NCI-H1694 treated with DMSO at 0.1 percent for 48 hours (cell line): Measurements from ENCODE around the gene CNNM3.

Source experiments
- DNase-seq: peaks from one replicate; lab custom pipeline; 2025; lab: John Stamatoyannopoulos, UW

The CNNM3 gene

DNA sequence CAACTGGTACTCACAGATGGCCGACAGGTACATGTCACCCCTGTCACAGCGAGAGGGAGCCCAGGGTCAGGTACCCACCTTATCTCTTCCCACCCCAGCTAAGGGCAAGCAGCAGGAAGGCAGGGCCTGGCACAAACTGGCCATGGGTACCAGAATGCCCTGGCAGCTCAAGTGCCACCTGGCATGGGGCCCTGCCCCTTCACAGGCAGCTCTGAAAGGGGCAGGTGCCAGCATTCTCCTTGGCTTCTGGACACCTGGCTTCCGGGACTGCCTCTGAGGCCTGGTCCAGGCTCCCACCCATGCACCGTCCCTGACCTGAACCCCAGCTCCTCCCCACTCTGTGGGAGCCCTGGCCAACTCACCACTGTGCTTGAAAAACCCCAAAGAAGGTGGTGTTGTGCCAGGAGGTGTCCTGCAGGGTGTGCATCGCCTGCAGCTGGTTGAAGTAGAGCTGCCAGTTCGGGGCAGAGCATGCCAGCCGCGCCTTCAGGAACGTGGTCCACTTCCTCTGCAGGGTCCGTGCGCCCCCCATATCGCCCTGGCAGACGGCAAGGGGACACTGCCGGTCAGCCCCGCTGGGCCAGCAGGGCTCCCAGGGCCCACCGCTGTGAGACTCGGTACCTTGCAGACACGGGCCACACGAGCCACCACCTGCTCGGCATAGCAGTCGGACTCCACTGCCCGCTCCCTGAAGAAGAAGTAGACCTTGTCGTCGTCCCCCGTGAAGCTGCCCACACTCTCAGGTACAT is 48.4 kb downstream of the CNNM3 start:
- DNase-seq: no peak

DNA sequence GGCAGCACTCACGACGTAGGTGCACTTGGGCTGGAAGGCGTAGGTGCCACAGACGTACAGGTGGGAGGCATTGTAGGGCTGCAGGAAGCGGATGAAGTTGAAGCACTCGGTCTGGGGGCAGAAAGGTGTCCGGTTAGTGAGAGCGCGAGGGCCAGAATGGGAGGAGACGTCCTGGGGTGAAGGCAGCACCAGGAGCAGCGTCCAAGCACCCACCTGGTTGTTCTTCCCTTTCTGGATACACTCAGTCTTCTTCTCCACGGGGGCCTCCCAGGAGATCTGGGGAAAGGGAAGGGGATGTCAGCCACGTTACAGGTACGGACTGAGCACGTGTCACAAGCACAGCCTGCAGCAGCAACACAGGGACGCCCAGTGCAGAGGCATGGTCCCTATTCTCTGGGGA is 49.6 kb downstream of the CNNM3 start:
- no peak for DNase-seq

DNA sequence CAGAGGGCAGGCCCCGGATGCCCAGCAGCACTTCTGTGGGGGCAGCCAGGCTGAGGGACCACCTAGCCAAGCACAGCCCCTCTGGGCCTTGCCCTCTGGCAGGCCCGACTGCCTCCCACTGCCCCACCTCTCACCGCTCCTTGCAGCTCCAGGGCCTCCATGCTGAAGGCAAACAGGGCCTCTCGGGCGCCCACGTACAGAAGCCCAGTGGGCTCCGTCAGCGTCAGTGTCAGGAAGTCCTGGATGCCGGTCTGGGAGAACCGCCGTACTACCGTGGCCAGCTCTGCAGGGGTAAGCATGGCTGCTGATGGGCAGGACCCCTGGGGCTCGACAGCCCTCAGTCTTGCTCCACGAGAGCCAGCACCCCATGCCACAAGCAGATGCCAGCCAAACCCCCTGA is 50.1 kb downstream of the CNNM3 start:
- DNase-seq: no peak

DNA sequence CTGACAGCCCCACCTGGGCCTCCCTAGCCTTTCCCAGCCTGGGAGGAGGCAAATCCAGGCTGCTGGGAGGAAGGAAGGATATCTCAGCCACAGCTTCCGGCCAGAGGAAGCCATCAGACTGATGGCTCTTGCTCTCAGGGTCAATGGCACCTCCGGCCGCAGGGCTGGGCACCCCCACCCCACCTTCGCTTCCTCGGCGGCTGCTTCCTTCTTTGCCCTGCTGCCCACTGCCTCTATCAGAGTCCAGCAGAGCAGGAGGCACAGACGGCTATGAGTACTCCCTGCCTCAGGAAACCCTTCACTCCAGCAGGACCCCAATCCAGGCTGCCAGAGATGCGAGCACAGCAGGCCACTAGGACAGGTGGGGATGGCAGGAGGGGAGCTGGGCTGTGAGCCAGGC is 50.5 kb downstream of the CNNM3 start:
- no peak for DNase-seq

DNA sequence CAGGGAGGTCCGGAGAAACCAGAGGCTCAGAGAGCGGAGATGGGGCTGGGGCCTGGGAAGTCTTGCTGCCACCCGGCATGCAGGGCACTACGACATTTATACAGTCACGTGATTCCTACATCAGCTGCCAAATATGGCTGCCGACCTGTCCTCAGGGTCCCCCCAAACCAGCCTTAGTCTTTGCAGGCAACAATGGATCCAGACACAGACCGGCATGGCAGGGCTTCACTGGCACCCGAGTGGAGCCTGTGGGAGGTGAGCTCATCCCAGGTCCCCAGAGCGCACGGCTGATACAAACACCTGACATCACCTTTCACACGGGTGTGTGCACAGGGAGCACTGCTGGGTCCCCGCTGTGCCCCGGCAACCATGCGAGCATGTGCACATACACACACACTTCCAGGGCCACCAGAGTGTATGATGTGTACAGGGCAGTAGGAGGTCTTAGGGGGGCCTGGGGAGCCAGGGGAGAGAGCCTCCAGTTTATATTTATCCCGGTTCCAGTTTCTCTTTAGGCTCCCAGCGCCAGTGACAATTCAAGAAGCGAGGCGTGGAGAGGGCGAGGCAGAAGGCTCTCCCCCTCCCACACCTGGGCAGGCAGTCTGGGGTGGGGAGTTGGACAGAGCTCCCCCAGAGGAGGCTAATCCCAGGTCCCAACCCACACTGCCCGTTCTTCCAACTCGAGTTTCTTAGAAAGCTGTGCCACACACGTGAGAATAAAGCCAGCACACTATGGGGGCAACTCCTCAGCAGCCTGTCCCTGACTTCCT is 51.1 kb downstream of the CNNM3 start:
- DNase-seq: peak; percentile 20

DNA sequence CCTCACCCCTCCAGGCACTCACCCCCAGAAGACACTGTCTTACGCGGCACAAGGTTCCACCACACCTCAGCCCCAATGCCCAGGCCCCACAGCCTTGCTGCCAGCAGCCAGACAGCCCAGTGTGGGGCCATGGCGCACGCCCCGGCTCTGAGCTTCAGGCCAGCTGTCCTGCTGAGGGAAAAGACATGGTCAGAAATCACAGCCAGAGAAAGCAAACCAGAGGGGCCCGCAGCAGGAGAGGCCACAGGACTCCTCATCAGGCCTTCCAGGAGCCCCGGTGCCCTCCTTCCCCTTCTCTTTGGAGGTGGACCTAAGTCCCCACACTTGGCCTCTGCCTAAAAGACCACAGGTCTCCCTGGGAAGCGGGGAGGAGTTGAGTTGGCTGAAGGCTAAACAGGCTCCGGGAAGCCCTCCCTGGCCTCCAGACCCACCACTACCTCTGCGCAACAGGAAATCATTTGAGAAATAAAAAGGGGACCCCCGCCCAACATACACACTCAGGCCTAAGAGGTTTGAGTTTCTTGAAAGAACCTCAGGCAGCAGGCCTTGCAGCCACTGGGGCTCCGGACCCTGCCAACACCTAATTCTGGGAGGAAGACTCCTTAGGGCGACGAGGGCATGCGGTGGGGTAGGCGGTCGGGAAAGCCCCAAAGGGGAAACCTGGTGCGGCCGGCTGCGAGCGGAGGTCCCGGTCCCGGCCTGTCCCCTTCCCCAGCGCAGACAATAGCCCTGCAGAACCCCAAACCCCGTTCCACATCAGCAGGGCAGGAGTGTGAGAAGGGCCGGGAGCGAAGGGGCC is 51.9 kb downstream of the CNNM3 start:
- no peak for DNase-seq

DNA sequence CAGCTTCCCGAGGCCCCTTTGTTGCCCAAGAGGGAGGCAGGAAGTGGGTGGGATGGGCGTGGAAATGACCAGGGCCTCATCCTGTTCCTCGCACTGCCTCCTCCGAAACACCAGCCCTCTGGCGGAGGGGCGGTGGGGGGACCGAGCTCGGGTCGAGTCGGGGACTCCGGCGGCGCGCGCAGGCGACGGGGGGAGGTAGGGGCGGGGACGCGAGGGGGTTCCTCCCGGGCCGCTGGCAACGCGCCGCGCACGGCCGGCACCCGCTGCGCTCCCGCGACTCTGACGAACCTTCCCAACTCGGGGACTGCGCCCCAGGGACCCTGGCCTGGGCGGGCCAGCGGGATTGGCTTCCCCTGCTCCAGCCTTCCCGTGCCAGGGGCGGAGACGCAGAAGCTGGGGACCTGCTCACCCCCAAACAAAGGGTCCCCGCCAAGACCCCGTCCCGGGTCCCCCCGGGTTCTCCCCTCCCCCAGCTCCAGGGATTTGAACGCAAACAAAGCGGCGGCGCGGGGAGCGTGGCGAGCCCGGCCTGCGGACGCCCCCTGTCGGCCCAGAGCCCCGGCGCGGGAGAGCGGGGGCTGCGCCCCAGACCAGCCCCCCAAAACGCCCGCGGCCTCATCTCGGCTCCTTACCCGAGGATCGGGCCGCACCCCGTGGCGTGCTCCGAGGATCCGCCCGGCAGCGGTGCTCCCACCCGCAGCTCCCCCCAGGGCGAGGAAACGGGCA is 52.6 kb downstream of the CNNM3 start:
- peak; percentile 33 for DNase-seq

DNA sequence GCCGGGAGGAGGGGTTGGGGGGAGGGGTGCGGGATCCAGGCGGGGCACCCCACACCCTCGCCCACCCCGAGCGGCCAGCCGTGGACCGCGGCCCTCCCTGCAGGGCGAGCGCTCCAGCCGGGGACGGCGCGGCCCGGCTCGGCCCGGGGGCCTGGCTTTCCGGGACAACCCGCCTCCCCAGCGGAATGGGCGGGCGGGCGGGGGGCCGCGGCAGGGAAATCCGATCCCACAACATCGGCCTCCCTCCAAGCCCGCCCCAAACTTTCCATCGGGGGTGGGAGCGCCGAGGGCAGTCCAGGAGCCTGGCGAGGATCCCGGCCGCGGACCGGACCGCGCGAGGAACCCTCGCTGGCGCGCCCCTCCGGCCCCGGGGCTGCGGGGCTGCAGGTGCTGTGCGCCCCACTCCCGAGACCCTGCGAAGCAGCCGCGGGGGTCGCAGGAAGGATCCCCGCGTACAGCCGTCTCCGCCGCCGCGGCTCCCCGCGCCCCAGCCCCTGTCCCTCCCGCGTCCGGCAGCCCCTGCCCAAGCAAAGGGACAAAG is 53.3 kb downstream of the CNNM3 start:
- DNase-seq: no peak

DNA sequence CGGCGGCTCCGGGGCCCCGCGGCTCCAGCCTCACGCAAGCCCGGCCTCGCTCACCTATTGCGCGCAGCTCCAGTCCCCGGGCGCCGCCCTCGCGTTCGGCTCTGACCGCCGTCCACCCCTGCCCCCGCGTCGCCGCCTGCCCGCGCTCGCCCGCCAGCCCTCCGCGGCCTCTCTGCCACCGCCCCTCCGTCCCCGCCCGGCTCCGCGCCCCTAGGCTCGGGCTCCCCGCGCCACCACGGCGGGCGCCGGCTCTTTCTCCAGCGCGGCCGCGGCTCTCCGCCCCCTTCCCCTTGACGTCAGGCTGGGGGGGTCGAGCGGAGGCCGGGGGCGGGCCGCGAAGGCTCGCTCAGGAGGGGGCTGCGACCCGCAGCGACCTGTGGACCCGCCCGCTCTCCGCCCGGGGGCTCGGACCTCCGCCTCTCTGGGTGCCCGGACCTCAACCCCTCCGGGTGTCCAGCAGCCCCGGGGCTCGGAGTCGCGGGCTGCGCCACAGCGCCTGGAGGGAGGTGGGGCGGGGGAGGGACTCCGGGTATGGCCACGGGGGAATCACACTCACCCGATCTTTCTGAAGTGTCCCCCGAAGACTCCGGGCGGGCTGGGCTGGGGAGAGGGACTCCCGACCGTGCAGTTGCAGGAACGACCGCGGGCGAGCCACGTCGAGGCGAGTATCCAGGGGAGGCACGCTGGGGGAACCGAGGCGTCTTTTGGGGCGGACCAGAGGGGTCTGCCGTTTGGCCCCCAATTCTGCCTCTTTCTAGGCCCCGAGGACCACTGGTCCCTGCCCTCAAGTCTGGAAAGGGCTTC is 54.0 kb downstream of the CNNM3 start, which contains the start of gene SEMA4C:
Gene SEMA4C (minus strand): TSS at position 259 of the 804 bp plus-strand sequence. CDS start 2,194 bp downstream, outside the sequence.
- no peak for DNase-seq

DNA sequence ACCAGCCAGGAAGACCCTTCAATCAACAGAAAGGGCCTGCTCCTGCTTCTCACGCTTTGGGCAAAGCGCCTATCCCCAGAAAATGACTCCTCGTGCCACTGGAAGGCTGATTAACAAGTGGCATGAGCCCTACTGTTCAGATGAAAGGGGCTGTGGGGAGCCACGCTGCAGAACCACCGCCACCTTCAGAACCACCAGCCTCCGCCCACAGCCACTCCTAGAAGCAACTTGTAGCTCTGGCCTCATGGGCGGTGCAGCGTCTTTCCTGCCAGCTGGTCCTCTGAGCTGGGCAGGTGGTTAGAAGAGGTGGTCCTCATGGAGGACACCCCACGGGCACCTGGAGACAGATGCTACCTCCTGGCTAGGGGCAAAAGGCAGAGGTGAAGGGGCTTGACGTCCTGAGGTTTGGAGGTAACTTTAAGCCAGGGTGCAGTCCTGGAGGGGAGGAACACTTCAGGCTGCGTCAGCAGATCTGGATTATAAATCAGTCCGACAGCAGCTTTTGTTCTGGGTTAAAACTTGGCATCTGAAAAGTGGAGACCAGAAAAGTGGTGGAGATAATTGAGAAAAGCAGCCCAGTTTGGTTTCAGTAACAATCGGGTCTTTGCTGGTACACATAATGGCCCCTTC is 54.7 kb downstream of the CNNM3 start:
- DNase-seq: no peak

DNA sequence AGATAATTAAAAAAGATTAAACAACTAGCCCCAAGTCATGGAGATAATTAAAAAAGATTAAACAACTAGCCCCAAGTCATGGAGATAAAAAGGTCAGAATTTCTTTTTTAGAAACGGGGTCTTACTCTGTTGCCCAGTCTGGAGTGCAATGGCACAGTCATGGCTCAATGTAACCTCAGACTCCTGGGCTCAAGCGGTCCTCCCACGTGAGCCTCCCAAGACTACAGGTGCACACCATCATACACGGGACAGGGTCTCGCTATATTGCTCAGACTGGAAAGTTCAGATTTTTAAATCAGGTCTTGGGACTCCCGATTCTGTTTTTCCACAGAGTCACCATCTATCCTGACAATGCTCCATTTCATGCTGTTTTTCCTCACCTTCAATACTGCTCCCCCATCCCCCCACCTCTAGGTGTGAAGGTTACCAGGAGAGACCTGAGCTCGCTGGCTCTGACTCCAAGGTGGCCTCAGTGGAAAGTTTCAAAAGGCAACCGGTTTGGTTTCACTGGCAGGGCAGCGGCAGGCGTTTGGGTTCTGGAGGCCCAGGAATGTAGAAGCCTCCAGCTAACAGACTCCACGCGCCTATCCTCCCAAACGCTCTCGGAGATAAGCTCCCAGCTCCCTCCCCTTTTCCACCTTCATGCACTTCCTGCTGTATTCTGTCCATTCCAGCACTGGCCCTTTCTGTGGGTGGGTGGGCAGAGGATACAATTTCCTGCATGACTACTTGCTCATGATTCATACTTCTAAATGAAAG is 56.7 kb downstream of the CNNM3 start:
- no peak for DNase-seq

DNA sequence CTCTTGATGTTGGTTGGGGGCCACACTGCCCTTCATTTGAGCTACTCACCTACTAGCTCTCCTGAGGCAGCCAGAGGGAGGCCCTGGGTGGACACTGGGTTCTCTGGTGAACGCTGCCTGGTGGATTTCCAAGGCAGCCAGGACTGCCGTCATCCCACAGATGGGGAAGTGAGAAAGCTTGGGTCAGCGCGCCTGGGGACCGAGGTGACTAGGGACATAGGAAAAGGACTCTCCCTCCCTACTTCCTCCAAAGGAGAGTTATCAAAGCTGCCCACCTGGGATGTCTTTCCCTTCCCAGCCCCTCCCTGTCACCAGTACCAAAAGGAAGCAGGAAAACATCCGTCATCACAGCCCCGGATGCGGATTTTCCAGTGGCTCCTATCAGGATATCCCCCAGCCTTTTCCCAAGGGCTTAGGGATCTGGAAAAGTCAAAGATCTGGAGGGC is 57.6 kb downstream of the CNNM3 start:
- DNase-seq: no peak

DNA sequence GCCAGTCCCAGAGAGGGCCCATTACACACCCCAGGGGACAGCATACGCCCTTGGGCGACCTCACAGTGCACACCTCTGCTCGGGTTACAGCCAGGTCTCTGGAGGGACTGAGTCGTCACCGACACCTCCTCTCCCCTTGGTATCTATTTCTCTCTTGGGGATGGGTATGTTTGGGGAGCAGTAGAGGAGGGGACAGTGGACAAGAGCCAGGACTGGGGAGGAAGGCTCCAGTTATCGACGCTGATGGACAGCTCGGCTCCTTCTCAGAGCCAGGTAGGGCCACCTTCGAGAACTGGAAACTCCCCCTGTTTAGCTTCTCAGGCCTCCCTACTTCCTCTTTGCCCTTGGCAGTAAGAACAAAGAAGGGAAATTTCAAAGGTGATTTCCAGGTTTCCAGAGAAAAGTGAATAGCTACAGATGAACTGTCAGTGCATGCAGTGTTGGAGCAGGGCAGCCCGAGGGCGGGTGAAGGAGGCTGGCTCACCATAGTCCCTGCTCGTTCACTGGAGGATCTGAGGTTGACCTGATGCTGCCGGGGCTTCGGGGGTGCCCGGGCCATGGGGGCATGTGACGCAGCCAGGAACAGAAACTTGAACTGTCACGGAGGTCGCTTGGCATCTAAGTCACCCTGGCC is 58.2 kb downstream of the CNNM3 start:
- no peak for DNase-seq

DNA sequence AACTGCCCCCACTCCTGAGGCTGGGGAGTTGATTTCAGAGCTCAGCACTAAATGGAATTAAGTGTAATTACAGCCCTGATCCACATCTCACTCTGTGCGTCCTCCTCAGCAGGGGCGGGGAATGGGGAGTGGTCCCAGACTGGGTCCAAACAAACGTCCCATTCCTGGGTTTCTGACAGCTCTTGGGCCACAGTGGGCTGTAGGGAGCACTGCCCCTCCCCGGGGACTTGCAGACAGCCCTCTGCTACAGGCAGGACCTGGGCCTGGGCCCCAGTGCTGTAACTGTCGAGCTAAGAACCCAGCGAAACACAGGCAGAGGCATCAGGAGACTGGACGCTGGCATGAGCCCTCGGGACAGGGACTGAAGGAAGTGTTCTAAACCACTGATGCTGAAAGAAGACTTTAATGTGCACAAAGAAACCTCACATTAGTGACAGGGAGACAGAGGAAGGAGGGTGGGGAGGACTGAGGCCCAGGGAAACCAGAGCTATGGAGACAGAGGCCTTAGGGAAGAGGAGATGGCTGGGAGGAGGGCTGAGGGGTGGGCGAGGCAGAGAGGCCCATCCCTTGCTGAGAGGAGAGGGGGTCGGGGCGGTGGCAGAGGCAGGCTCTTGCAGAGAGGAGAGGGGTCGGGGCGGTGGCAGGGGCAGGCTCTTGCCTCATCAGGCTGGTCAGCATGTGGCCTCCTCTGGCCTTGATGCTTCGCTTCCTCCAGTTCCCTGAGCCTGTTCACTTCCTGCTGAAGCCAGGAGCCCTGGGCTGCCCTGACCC is 59.6 kb downstream of the CNNM3 start:
- DNase-seq: no peak

DNA sequence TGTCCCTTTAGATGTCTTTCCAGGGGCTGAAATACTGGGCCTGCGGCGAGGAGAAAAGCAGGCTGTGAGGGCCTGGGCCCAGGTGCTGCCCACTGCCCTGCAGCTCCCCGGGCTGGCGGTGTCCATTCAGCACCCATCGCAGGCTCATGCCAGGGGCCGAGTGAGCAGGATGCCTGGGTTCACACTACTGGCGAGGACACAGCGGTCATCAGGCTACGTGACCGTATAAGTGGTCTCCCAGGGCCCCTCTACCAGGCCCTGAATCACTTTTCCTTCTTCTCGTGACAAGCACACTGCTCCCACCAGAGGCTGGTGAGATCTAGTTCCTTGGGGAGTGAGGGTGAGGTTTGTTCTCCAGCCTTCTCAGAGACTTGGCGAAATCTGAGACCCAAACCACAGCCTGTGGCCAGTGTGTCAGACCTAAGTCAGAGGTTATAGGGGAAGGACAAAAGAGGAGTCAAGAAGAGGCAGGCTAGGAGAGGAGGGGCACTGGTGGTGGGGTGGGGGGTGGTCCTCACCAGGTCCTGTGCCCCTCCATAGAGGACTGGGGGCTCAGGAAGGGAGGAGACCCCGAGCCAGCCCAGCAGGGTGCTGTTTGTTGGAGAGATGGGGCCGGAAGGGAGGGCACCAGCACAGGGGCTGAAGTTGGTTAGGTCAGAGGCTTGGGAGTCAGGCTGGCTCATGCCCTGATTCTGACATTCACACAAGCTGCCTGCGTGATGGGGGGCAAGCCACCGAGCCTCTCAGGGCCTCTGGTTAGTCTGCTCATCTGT is 60.4 kb downstream of the CNNM3 start:
- DNase-seq: no peak

DNA sequence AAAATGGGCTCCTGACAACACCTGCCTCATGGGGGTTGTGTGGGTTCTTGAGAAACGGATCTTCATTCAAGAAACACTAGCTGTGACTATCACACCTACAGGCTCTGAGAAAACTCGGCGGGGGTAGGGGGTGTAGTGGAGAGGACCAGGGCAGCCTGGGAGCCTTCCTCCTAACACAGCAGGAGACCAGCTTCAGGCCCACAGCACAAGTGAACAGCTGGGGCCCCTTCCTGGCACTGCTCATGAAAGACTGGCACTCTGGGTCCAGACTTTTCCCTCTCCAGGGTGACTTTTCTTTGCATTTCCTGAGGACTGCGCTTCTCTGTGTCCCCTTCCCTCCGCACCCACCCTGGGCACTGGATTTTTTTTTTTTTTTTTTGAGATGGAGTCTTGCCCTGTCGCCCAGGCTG is 61.0 kb downstream of the CNNM3 start:
- no peak for DNase-seq

DNA sequence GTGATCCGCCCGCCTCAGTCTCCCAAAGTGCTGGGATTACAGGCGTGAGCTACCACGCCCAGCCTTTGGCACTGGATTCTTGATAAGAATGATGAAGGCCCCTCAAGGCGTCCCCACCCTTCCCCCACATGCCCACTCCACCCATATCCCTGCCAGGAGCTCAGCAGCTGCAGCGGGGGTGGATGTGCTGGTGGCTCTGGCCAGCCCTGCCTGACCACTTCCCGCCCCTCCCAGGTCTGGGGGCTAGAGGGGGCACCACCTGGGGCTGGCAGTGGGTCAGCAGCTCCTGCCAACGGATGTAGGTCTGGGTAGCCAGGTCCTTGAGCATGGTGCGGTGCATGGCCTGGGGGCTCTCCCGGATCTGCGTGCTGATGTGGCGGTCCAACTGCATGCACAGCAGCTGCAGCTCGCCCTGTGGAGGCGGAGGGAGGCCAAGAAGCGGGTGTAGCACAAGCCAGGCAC is 61.6 kb downstream of the CNNM3 start:
- DNase-seq: no peak
